Renal cortical epithelial cell (primary cell): Measurements from ENCODE around the gene DDR2. TPM values are rescaled to one million over a fixed set of nuclear protein-coding genes. Genes with fewer than 3 reads are reported as not detected.

Experiments used
- DNase-seq: peaks from one replicate; pipeline ENCODE4 v3.0.0-alpha.2; 2011; ENCODE audit warnings: low read depth
- total RNA-seq: library from RNA; depleted of rRNA; stranded (reverse); fragments of >200 nt; gene quantifications from 2 replicates; pipeline ENCODE4 v1.2.3, GENCODE V29; 2014

DDR2 gene
- total RNA-seq, 1 donor from 2014 or later: 1.7 TPM

DNA sequence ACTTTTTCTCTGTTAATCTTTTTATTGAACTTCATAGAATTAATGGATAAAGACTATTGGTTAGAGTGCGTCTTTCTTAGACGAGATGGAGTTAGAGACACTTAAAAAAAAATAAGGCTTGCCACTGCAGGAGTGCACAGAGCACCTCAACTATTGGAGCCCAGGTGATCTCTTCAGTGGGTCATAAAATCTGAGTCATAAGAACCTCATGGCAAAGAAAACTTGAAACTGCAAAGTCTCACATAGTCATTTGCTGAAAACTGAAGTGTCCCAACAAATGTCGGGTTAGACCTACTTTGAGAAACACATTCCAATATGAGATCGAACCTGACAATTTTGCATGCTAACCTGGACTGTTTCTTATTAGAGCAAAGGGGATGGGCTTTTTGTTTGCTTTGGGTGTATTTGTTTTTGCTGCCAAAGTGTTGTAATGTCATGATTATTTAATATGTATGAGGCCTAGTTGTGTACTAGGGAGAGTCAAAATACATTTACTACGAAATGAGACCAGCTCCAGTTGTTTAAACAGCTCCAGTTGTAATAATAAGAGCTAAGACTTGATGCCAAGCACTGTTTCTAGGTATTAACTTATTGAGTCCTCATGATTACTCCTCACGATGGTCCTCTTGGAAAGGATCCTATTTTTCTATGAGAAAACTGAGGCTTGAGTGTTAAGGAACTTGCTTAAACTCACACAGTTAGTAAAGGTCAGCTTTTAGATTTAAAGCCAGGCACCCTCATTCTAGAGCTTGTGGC is 65.1 kb downstream of the DDR2 start:
- DNase-seq: peak; percentile 54

DNA sequence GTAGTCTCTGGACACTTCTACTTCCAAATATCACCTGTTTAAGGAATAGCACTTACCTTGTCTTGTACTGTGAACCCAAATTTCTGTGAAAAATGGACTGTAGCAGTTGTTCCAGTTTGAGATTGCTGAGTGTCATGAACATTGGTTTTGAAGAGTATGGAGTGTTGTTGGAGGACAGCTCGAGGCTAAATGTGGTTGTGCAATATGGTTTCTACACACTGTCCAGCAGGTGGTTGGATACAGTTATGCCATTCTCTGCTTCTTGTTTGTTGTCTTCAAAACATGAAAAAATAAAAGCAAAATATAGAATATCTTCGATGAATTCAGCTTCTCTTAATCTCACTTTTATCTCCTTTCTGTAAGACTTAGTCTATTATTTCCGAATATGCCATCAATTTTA is 67.1 kb downstream of the DDR2 start:
- no peak for DNase-seq

- DNase-seq: no peak
These were observed 67.9 kb downstream of the DDR2 start for GRCh38 chr1:162700131-162700530.

DNA sequence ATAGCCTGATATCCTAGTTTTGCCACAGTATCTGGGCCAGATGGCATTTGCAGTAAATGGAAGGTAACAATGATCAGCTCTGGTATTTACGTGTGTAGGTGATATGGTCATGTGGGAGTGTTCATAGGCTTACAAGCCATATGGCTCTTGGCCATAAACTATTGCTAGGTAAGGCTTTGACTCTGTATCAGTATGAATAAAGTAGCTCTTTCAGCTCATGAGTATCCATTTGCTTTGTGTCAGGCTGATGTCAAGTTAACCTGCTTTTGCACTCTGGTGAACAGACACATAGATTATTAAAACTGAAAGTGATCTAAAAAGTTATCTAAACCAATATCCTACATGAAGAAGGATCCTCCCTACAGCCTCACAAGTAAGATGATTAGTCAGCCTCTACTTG is 69.0 kb downstream of the DDR2 start:
- DNase-seq: no peak

DNA sequence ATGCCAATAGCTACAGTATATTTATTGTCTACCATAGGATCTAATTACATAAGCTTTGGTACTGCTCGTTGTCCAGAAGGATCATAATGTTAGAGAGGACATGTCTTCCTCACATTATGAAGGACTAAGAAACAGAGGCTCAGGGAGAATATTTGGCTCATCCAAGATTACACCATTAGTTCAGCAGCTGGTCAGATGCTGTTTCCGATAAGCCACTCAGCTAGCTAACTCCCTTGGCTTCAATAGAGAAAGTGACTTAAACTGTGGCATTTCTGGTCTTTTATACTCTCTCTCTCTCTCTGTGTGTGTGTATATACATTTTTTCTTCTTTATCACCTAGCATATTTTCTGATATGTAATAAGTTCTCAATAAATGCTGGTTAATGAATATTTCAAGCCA is 70.4 kb downstream of the DDR2 start:
- no peak for DNase-seq

GRCh38 chr1:162703708-162704107 is 71.4 kb downstream of the DDR2 start:
- no peak for DNase-seq

DNA sequence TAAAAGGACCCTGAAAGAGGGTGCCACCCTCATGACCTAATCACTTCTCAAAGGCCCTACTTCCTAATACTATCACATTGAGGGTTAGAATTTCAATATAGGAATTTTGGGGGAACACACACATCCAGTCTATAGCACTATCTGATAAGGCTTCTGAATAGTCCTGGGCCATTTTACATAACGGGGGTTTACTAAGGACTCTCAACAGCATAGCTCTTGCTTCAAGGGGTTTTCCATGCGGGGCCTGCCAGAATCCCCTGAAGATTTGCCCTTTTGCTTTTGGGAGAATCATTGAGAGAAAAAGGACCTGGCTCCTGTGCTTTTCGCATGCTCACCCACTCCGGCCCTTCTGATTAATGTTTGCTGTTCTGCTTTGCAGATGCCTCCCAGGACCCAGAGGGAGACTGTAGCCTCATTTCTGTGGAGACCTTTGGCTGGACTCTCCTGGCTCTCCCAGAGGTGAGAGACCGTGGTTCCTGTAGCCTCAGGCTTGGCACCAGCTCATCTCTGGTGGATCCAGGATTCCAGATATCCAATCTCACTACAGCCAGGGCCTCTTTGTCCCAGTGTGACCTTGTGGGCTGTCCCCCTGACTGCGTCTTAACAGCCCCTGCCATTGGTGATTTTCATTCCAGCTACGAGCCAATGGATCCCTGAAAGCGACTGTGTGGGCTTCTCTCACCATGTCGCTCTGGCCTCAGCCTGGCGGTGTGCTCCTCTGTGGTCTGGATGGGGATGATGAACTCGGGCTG is 72.6 kb downstream of the DDR2 start:
- DNase-seq: no peak

- no peak for DNase-seq
These were observed 73.7 kb downstream of the DDR2 start for GRCh38 chr1:162706003-162706402.

DNA sequence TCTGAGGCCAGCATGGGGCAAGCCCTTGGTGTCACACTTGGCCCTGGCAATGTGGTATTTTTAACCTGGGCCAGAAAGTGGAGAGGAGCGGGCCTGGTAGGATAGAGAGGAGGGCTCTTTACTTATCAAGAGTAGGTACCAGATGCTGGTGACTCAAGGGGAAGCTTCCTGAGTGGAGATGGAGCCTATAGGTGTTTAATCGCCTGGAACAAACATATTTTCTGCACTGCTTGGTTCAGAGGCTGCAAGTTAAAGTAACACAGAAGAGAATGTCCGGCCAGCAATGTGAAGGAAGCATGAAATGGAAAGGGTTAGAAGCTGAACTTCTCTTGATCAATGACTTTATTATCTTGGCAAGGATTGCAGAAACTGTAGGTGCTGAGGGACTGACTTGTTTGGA is 74.3 kb downstream of the DDR2 start:
- DNase-seq: no peak

DNA sequence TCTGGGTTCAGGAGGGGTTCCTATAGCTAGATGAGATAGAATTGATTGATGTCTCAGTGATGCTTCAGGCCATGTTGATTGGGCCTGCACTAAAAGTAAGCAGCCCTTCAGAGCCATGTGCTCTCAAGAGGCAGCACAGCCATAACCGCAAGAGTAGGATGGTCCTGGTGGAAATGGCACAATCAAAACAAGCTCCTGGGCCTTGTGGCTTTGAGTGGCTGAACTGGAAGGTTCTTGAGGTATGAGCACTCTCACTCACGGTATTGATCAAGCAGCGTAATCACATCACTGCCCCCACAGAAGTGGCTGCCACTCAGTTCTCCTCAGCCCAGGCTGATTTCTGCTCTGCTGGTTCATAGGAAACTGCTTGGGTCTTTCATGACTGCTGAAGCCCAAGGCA is 76.0 kb downstream of the DDR2 start:
- DNase-seq: no peak

DNA sequence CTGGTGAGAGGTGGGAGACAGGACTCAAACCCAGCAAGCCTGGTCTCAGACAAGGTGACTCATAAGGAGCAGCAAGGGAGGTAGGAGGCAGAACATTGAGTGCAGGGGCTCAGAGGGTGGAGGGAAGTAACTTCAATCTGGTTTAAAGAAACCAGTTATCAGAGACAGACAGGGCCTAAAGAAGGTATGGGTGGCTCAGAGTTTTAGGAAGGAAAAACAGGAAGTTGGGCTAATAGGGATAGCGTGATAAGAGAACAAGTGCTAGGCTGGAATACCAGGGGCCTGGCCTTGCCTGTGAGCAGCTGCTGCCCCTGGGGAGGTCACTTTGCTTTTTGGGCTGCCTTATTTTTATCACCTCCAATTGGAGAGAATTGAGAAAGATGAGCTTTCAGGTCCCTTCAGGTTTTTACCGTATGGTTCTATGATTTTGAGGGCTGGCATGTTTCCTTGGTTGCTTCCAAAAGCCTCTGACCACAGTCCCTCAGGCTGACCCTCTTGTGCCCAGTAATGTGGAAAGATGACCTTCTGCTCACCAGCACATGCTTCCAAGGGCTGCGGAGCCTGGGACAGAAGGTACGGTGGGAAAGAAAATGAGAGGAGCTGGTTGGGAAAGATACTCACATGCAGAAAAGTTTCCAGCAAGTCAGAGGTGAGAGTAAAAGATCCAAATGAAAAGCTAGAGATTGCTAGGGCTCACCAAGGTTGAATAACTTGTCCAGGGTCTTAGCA is 77.0 kb downstream of the DDR2 start:
- no peak for DNase-seq

GRCh38 chr1:162709870-162710269 is 77.6 kb downstream of the DDR2 start:
- no peak for DNase-seq

DNA sequence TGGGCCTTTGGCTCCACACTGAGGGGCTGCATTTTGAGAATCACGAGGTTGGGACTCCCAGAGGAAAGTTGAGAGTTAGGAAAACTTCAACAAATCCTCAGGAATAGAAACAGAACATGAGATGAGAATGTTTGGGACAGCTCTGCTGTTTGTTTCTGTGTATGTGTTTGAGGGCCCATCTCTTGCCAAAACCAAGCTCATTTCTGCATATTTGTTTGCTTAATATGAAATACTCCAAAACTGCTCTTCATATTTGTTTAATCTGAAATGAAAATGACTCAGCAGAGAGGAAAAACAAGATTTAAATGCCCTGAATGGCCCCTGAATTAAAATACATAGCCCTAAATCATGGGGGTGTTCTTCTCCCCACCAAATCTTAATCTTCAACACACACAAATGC is 78.1 kb downstream of the DDR2 start:
- no peak for DNase-seq

DNA sequence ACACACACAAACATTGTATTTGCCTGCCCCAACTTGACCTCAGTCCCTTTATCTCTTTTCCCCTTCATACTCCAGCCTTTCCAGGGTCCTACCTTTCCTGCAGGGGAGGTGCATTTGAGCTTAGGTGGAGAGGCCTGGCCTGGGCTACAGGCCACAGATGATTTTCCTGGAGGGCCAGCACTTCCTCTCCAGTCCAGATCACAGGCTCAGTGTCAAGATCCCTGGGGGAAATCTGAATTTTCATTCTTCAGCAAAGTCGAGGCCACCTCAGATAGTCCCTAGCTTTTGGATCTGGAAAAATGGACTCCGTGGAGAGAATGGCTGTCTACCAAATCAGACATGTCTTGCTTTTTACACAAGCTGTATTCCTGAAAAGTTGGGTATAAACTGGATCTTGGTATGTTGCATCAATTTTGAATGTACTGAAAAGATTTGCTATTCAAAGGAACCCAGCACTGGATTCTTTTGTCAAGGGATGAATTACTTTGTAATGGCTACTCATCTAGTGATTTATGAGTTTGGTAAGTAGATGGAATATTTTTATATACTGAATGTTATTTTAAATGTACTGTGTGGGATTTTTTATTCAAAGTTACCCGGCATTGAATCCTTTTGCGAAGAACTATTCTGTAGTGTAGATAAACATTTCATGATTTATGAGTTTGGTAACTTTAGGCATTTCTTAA is 78.7 kb downstream of the DDR2 start:
- DNase-seq: no peak

GRCh38 chr1:162712317-162713029 is 80.2 kb downstream of the DDR2 start:
- no peak for DNase-seq

- DNase-seq: peak; percentile 19
These were observed 83.9 kb downstream of the DDR2 start for GRCh38 chr1:162716123-162716522.

- DNase-seq: no peak
These were observed 84.3 kb downstream of the DDR2 start for GRCh38 chr1:162716552-162716951.

- DNase-seq: no peak
These were observed 85.4 kb downstream of the DDR2 start for GRCh38 chr1:162717548-162718184.

DNA sequence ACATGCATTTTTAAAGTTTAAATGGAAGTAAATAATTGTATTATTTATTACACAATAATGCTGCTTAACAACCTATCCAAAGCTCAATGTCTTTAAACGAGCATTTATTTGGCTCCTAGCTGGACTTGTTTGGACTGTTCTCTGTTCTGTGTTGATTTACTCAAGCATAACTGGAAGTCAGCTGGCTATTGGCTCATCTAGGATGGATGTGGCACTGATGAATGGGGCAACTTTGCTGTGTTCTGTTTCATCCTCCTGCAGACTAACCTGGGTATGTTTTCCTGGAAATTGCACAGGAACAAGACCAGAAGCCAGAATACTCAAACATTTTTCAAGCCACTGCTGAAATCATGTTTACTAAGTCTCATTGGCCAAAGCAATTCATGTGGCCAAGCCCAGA is 87.4 kb downstream of the DDR2 start:
- no peak for DNase-seq

DNA sequence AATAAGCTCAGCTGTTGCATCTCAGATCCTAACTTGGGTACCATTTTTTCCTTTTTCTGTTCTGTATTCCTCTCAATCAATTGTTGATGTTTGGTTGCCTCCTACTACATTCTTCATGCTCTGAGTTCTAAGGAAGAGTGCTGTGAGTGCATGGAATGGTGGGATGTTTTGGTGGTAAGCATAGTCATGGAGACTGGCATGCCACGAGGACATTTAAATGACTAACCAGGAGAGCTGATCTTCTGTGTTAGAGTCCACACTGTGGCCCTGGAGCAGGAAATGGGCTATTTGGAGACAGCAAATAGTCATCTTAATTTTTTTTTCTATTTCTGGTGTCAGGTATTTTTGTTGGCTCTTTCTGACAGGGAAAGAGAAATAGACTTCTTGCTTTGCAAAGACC is 88.7 kb downstream of the DDR2 start:
- DNase-seq: no peak

GRCh38 chr1:162721471-162721870 is 89.2 kb downstream of the DDR2 start:
- DNase-seq: no peak
